TTC549 (cell line): ENCODE data around the gene BAD.
"Not testable (repeated sequence)": the region's sequence is repeated elsewhere in the genome, so short reads cannot be mapped to it uniquely, and the experiment has no call there.

Source experiments
- FAIRE-seq: peaks from 2 replicates; lab custom pipeline; 2012; peaks lifted over from hg19 to GRCh38; lab: Jason Lieb, UNC

The BAD gene

DNA sequence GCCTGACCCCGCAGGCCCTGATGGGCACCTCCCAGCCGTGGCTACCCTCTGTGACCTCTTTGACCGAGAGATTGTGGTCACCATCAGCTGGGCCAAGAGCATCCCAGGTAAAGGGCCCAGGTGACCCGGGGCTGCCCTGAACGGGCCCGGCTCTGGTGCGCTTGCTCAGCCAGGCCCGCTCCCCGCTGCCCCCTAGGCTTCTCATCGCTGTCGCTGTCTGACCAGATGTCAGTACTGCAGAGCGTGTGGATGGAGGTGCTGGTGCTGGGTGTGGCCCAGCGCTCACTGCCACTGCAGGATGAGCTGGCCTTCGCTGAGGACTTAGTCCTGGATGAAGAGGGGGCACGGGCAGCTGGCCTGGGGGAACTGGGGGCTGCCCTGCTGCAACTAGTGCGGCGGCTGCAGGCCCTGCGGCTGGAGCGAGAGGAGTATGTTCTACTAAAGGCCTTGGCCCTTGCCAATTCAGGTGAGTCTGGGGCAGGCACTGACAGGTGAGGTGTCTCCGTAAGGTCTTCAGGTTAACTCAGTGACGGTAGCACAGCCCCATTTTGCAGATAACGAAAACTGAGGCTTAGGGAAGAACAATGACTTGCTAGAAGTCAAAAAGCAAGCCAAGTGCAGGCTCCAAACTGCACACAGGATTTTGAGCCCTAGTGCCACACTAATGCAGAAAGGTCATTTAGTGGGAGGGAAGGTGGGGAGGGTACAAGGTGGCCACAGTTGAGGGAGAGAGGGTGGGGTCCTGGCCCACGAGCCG is 30.5 kb upstream of the BAD start:
- no peak for FAIRE-seq

DNA sequence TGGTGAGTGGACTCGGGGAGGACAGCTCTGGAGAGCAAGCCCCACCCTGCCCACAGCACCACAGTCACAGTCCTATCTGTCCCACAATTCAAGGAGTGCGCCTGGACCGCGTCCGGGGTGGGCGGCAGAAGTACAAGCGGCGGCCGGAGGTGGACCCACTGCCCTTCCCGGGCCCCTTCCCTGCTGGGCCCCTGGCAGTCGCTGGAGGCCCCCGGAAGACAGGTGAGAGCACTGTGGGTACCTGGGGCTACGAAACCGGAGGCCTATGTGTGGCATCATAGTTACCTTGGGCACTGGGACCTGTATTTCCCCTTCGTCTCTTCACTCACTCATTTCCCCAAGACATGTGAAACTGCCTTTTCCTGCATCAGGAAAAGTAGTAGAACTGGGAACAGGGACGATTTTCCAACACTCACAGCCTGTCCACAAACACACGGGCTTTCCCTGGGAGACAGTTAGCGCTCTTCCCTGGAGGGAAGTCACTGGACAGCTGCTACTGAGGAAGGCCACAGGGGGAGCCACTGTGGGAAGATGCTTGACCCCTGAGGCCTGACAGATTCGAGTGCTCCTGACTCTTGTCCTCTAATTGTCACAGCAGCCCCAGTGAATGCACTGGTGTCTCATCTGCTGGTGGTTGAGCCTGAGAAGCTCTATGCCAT is 29.8 kb upstream of the BAD start:
- no peak for FAIRE-seq

DNA sequence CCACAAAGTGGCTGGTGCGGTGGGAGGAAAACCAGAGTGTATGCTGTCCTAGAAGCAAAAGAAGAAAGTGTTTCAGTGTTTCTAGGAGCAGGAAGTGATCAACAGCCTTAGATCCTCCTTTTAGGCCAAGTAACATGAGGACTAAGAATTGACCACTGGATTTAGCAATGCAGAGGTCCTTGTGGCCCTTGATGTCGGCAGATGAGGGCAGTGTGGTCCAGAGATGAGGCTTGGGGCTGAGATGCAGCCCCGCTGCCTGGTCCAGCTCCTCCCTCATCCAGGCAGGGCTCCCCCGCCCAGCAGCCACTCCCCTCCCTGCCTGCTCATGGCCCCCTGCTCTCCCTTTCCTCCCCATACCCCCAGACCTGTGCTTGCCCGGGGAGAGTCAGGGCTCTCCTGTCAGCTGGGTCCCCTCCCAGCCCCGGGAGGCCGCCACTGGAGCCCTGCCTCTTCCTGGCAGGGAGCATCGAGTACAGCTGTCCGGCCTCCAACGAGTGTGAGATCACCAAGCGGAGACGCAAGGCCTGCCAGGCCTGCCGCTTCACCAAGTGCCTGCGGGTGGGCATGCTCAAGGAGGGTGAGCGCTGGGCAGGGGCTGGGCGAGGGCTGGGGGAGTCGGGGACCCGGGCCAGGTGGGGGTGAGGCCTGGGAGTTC is 29.2 kb upstream of the BAD start:
- no peak for FAIRE-seq

DNA sequence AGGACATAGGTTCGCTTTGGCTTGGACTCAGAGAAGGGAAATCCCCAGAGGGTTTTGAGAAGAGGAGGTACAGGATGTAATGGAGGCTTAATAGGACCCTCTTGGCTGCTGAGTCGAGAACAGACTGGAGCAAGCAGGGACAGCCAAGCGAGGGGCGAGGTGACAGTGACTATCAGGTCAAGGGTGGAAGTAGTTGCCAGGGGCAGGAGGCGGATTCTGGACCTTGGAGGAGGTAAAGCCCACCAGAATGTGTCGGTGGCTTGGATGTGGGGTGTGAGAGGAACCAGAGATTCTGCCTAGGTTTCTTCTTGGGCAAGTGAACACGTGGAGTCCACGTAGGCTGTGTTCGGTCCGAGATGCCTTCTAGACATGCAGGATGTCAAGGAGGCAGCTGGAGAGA is 28.5 kb upstream of the BAD start:
- FAIRE-seq, result no peak

DNA sequence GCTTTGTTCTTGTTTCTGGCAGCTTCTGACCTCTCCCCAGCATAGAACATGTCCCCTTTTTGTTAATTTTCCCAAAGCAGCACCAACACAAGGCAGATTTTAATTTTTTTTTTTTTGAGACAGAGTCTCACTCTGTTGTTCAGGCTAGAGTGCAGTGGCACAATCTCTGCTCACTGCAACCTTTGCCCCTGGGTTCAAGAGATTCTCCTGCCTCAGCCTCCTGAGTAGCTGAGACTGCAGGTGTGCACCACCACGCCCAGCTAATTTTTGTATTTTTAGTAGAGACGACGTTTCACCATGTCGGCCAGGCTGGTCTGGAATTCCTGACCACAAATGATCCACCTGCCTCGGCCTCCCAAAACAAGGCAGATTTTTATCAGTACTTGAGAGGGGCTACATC is 23.3 kb upstream of the BAD start:
- FAIRE-seq, result not testable (repeated sequence)

DNA sequence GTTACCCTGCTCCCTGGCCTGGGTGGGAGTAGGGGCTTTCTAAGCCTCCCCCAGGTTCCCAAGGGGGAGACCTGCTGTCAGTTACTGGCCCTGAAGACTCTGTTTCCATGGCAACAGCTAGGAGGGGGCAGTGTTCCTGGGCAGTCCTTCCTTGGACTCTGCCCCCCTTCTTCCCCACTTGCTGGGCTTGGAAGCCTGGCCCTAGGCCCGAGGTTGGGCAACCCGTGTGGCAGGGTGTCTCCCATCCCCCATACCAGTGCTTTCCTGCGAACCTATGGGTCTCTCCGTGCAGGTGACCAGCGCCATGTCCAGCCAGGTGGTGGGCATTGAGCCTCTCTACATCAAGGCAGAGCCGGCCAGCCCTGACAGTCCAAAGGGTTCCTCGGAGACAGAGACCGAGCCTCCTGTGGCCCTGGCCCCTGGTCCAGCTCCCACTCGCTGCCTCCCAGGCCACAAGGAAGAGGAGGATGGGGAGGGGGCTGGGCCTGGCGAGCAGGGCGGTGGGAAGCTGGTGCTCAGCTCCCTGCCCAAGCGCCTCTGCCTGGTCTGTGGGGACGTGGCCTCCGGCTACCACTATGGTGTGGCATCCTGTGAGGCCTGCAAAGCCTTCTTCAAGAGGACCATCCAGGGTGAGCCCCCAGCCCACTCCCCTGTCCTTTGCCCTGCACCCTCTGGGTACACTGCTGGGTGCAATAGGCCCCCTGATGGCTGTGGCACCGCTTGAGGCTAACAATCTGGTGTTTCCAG is 22.6 kb upstream of the BAD start:
- no peak for FAIRE-seq

DNA sequence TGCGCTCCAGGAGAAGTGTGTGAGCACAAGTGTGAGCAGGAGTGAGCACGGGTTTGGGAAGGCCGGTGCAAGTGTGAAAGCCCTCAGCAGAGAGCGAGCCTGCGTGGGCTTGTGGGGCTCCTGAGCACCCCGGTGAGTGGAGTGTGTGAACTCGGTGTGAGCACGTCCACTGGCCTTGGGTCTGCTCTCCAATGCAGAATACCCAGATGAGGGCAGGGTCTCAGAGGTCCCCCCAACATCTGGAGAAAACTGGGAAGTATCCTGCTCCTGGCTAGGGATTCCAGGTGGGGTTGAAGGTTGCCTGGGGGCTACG is 22.1 kb upstream of the BAD start:
- FAIRE-seq, result no peak

DNA sequence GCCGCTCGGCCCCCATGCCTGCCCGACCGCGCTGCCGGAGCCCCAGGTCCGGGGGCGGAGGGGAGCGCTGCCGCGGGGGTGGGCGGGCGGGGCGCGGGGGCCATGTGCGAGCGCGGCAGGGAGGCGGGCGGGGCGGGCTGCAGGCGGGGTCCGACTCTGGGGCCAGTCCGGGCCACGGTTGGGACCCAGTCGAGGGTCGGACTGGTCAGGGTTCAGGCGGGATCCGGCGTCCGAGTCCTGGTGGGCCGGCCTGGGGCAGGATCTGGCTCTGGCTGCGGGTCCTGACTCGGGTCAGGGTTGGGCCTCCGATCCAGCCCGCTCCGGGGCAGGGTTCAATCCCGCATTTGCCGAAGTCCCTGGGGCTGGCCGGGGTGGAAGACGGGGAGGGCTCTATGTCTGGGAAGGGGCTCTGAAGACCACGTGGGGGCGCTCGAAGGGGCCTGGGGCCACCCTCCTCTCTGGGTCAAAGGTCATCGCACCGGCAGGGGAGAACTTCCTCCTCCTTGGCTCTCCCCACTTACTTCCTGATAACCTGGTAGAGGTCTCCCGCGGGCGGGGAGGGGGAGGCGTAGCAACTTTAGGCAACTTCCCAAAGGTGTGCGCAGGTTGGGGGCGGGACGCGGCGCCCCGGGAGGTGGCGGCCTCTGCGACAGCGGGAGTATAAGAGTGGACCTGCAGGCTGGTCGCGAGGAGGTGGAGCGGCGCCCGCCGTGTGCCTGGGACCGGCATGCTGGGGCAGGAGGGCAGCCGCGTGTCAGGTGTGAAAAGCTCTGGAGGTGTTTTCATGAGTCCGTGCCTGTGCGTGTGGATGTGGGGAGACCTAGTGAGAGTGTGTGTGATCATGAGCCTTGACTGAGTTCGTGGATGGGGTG is 21.5 kb upstream of the BAD start:
- no peak for FAIRE-seq

DNA sequence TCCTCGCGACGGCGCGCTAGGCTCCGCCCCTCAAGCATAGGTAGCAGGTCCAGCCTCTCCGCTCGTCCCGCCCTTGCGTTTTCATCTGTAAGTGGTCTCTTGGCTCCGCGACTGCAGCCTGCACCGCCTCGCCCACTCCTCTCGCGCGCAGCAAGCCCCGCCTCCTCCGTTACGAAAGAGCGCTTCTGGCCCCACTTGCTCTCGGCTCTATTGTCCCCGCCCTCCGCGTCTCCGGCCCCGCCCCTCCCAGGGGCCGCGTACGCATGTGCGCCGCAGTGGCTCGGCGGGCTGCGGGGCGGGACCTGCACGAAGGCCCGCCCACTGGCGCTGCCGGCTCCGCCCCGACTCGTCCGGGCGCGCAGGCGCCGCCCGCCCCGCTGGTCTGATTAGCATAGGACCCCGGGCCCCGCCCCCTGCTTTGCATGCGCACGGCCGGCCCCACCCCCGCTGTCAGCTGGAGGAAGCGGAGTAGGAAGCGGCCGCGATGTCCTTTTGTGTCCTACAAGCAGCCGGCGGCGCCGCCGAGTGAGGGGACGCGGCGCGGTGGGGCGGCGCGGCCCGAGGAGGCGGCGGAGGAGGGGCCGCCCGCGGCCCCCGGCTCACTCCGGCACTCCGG is 20.7 kb upstream of the BAD start, which contains the start of gene ESRRA:
TSS of gene ESRRA (plus strand) at position 450 of the 616 bp plus-strand sequence. CDS start 1,656 bp downstream, outside the sequence.
- peak; percentile 82 for FAIRE-seq

DNA sequence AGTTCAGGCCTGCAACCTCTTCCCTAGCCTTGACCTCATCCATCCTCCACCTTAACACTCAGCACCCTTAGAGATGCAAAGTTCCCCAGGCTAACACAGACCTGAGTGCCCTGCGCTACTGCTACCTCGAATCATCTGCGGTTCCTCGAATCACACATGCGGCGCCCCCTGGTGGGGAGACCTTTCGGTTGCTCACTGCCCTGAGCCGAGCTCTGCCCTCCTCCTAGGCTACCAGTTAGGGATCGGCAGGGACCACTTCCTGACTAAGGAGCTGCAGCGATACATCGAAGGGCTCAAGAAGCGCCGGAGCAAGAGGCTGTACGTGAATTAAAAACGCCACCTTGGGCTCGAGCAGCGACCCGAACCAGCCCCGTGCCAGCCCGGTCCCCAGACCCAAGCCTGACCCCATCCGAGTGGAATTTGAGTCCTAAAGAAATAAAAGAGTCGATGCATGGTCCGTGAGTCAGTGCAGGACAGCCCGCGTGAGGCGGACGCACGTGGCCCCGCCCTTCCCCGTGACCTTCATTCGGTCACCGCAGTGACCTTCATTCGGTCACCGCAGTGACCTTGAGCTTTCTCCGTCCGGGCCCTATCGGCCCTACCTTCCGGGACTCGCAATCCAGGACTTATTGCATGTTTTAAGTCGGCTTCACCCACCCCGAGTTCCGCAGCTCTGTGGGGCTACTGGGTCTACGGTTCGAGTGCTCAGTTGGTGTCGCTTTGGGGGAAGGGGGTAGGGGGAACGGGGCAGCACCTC is 20.0 kb upstream of the BAD start:
- peak; percentile 46 for FAIRE-seq

DNA sequence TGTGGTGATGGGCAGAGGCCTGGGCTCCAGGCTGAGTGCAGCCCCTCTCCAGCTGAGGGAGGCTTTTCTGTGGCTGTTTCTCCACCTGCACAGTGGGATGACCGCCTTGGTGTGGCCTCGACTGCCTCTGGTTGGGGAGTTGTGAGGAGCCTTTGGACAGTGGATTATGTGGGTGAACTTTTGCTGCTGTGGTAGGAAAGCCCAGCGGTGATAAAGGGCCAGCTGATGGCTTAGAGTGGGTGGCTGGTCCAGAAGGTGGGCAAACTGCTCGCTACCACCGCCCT is 19.5 kb upstream of the BAD start:
- no peak for FAIRE-seq

DNA sequence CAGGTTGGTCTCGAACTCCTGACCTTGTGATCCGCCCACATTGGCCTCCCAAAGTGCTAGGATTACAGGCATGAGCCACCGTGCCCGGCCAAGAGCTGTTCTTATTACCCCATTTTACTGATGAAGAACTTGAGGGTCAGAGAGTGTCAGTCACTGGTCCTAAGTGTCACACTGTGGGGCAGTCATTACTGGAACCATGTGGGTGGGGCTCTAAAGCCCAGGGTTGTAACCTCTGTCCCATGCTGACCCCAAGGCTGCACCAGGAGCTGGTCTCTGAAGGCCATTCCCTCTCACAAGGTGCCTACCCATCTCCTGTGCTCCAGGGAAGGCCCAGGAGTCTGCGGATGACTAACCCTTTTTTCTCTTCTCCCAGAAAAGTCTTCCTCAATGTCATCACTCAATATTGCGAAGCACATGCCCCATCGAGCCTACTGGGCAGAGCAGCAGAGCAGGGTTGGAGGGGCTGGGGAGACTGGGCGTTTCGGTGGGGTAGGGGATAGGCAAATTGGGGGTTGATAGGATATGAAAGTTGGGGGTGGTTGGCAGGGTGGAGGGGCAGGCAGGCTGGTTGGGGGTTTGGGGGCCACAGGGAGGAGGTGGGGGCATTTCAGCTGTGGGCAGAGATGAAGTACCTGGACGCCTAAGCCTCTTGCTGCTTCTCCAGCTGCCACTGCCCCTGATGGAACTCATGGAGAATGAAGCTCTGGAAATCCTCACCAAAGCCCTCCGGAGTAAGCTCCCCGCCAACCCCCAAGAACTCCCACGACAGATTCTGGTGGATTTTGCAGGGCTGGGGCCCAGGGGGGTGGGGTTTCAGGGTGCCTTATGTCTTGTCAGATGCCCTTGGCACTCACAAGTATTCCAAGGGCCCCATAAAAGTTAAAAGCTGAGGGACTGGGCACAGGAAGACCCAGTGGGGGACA is 18.9 kb upstream of the BAD start:
- no peak for FAIRE-seq

DNA sequence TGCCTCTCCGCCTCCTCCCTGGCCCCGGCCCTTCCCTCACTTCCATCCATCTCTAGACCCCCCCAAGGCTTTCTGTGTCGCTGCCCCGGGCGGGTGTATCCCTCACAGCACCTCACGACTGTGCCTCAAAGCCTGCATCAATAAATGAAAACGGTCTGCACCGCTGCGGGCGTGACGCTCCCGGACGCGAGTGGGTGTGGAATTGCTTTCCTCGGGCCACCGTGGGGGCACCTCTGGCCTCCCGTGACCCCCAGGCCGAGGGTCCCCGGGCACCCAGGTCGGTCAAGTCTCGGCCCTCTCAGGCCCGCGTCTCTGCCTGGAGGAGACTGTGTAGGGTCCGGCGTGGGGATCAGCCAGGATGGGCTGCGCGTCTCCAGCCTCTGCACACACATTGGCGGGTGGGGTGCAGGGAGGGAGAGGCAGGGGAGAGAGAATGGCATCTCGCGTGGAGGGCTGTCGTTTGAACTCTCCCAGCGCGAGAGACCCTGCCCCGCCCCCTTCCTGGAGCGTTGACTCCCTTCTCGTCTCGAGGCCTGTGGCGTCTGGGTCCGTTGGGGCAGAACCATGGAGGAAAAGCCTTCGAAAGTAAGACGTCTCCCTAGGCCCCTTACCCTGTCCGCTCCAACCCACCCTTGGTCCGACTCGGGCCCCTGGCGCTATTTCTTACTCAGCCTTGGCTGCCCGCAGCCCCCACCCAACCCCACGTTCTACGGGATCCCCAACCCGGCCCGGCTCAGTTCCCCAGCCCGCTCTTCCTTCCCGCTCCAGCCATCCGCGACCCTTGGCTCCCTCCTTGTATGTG is 15.6 kb upstream of the BAD start, which contains the start of gene CATSPERZ:
TSS of gene CATSPERZ (plus strand) at position 512 of the 802 bp plus-strand sequence. CDS start at position 565, 53 bp downstream.
- no peak for FAIRE-seq

DNA sequence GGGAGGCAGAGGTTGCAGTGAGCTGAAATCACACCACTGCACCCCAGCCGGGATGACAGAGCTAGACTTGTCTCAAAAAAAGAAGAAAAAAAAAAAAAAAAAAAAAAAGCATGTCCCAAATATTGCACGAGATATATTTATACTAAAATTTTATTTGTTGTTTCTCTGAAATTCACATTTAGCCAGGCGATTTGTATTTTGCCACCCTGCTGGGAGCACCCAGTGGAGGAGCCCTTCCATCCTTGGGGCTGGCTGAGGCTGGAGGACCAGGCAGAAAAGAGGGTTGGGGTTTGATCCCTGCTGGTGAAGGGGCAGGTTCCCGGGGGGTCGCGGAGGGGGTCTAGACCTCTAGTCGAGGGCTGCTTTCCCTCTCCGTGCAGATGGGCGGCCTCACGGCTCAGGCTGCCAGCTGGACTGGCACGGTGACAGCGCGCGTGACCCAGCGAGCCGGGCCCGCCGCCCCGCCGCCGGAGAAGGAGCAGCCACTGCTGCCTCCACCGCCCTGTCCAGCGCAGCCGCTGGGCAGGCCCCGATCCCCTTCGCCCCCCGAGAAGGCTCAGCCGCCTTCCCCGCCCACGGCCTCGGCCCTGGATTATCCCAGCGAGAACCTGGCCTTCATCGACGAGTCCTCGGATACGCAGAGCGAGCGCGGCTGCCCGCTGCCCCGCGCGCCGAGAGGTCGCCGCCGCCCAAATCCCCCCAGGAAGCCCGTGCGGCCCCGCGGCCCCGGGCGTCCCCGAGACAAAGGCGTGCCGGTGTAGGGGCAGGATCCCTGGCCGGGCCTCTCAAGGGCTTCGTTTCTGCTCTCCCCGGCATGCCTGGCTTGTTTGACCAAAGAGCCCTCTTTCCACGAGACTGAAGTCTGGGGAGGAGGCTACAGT is 14.7 kb upstream of the BAD start:
- no peak for FAIRE-seq

DNA sequence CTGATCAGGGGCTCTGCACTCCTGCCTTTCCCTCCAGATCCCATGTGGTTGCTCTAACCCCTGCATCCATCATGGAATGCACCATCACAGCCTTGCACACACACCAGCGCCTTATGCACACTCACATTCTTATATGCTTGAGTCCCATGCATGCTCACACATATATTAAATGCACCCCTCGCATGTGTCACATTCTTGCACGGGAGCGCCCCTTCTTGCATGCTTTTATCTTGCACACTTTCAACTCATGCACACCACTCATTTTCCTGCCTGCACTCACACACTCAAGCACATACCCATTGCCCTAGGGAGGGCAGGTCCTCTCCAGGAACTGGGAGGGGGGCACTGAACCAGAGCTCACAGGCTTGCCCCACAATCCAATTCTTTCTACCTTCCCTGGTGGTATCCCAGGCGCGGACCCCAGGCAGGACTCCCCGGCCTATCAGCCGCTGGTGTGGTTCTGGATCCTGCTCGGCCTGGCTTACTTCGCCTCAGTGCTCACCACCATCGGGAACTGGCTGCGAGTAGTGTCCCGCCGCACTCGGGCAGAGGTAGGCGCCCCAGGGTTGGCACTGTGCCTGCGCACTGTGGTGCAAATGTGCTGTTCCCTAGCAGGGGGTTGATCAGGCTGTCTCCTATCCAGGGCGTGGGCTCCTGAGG is 13.4 kb upstream of the BAD start:
- no peak for FAIRE-seq

DNA sequence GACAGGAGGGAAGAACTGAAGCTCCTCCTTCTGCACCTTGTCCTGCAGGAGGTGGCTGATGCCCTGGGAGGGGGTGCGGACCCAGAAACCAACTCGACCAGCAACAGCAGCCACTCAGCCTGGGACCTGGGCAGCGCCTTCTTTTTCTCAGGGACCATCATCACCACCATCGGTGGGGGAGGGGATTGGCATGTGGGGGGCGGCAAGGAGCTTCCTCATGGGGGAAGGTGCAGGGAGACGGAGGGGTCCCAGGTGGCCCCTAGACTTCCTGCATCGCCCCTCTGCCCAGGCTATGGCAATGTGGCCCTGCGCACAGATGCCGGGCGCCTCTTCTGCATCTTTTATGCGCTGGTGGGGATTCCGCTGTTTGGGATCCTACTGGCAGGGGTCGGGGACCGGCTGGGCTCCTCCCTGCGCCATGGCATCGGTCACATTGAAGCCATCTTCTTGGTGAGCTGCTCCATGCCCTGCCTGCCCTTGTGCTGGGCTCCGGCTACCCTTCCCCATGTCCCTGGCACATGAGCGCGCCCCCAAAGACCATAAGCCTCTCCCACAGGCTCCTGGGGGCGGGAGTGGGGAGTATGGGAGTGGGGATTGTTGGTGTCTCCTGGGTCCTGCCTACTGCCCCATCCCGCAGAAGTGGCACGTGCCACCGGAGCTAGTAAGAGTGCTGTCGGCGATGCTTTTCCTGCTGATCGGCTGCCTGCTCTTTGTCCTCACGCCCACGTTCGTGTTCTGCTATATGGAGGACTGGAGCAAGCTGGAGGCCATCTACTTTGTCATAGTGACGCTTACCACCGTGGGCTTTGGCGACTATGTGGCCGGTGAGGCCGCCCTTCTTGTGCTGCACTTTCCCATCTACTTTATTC is 12.6 kb upstream of the BAD start:
- no peak for FAIRE-seq
